Ovary (tissue), 3 donors: Measurements from ENCODE around the gene DIDO1.

Experiments
- EP300 ChIP-seq: sonication (generic); formaldehyde crosslinking; IDR thresholded peaks from one replicate; pipeline ENCODE4 v1.6.1; 2017; ENCODE audit warnings: antibody characterized with exemption
- POLR2A ChIP-seq: fragments of 450-650 bp; IDR thresholded peaks from one replicate; pipeline ENCODE4 v1.6.1; 2017; ENCODE audit warnings: antibody characterized with exemption, mild to moderate bottlenecking, moderate library complexity
- TF ChIP-seq, protein P1 (sequence below), 3 donors: fragments of 450-650 bp in 2 of 3; fragments of 200-600 bp in 1 of 3; IDR thresholded peaks; one replicate each; pipeline versions ENCODE4 v1.5.1 to v1.8.0; 2016 to 2022; ENCODE audit warnings: antibody characterized with exemption in 3 of 3, mild to moderate bottlenecking in 1 of 3
- donor health status: DM: no; HTN: no; CAD: no.

DNA sequence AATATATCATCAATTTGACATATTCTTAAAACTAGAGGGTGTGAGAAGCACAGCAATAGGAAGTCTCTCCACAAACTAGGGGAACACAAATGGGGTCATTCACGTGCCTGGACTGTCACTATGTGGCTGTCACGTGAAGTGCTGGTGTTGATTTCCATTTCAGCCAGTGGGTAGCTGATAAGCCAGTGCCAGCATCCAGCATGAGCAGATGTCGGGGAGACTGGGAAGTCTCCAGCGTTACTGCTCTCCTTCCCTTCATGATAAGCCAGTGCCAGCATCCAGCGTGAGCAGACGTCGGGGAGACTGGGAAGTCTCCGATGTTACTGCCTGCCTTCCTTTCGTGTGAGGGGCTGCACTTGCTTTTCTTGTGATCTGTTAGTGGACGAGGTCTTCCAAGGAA is 20.6 kb upstream of the DIDO1 start:
- TF ChIP-seq, protein P1, sequence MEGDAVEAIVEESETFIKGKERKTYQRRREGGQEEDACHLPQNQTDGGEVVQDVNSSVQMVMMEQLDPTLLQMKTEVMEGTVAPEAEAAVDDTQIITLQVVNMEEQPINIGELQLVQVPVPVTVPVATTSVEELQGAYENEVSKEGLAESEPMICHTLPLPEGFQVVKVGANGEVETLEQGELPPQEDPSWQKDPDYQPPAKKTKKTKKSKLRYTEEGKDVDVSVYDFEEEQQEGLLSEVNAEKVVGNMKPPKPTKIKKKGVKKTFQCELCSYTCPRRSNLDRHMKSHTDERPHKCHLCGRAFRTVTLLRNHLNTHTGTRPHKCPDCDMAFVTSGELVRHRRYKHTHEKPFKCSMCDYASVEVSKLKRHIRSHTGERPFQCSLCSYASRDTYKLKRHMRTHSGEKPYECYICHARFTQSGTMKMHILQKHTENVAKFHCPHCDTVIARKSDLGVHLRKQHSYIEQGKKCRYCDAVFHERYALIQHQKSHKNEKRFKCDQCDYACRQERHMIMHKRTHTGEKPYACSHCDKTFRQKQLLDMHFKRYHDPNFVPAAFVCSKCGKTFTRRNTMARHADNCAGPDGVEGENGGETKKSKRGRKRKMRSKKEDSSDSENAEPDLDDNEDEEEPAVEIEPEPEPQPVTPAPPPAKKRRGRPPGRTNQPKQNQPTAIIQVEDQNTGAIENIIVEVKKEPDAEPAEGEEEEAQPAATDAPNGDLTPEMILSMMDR (IDR thresholded peaks at IDR 0.05) = no peak
- TF ChIP-seq POLR2A = no peak
- TF ChIP-seq EP300 = no peak
